CD4-positive, alpha-beta T cell treated with Interleukin-4 for 4 hours (primary cell): ENCODE data around the gene RYR3.
A peak's percentile ranks its signal among the peaks of the same experiment; 100 is the strongest.

ENCODE experiments used
- DNase-seq: peaks from one replicate; pipeline ENCODE4 v3.0.0-alpha.2; 2020

Gene RYR3

GRCh38 chr15:33310481-33311311, at the start of gene RYR3:
RYR3 (plus strand) TSS chr15:33310967; CDS start chr15:33311046, 79 bp downstream.
- no peak for DNase-seq

- no peak for DNase-seq
Measured at GRCh38 chr15:33262306-33262705, 48.5 kb upstream of the RYR3 start.

- no peak for DNase-seq
Measured at GRCh38 chr15:33277689-33278088, 33.1 kb upstream of the RYR3 start.

GRCh38 chr15:33278816-33279612, 31.8 kb upstream of the RYR3 start:
- DNase-seq, result no peak

GRCh38 chr15:33279613-33280205, 31.1 kb upstream of the RYR3 start:
- DNase-seq, result no peak

GRCh38 chr15:33282226-33283020, 28.3 kb upstream of the RYR3 start:
- DNase-seq, result no peak

GRCh38 chr15:33283576-33283975, 27.2 kb upstream of the RYR3 start:
- no peak for DNase-seq

GRCh38 chr15:33284336-33284735, 26.4 kb upstream of the RYR3 start:
- no peak for DNase-seq

- DNase-seq, result peak; percentile 13
Measured at GRCh38 chr15:33292717-33293307, 18.0 kb upstream of the RYR3 start.

- no peak for DNase-seq
Measured at GRCh38 chr15:33293713-33294334, 16.9 kb upstream of the RYR3 start.

GRCh38 chr15:33296050-33296449, 14.7 kb upstream of the RYR3 start:
- no peak for DNase-seq

- no peak for DNase-seq
Measured at GRCh38 chr15:33296856-33297255, 13.9 kb upstream of the RYR3 start.

GRCh38 chr15:33298631-33299030, 12.1 kb upstream of the RYR3 start:
- DNase-seq, result no peak

- DNase-seq, result no peak
Measured at GRCh38 chr15:33304924-33305323, 5.8 kb upstream of the RYR3 start.

- DNase-seq, result no peak
Measured at GRCh38 chr15:33309602-33310276, 1.0 kb upstream of the RYR3 start.

GRCh38 chr15:33311312-33311971, 675 bp downstream of the RYR3 start:
- no peak for DNase-seq

GRCh38 chr15:33313491-33313890, 2.7 kb downstream of the RYR3 start:
- no peak for DNase-seq

- DNase-seq, result no peak
Measured at GRCh38 chr15:33314069-33314468, 3.3 kb downstream of the RYR3 start.

GRCh38 chr15:33315044-33315443, 4.3 kb downstream of the RYR3 start:
- DNase-seq, result no peak

- DNase-seq, result no peak
Measured at GRCh38 chr15:33317896-33318295, 7.1 kb downstream of the RYR3 start.

- DNase-seq, result no peak
Measured at GRCh38 chr15:33320017-33320416, 9.2 kb downstream of the RYR3 start.
